HG03521 (cell line): ENCODE measurements around the gene RASSF5.

Experiments
- ATAC-seq: cut with Tn5 transposase; IDR thresholded peaks from one replicate; pipeline ENCODE4 v1.9.1; 2021; ENCODE audit warnings: mild to moderate bottlenecking, moderate library complexity; ENCODE audit not compliant: unreplicated experiment

RASSF5 gene

GRCh38 chr1:206544562-206545257 lies 37.4 kb downstream of the RASSF5 start:
- ATAC-seq = no peak

DNA sequence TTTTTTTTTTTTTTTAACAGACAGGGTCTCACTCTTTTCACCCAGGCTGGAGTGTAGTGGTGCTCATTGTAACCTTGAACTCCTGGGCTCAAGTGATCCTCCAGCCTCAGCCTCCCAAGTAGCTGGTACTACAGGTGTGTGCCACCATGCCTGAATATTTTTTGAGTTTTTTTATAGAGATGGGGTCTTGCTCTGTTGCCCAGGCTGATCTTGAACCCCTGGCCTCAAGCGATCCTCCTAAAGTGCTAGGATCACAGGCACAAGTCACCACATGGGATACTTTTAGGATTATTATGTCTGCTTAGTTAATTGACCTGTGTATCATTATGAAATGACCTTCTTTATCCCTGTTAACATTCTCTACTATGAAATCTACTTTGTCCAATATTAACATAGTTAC lies 38.0 kb downstream of the RASSF5 start:
- no peak for ATAC-seq

- no peak for ATAC-seq
These were observed 39.8 kb downstream of the RASSF5 start for GRCh38 chr1:206547104-206547503.

DNA sequence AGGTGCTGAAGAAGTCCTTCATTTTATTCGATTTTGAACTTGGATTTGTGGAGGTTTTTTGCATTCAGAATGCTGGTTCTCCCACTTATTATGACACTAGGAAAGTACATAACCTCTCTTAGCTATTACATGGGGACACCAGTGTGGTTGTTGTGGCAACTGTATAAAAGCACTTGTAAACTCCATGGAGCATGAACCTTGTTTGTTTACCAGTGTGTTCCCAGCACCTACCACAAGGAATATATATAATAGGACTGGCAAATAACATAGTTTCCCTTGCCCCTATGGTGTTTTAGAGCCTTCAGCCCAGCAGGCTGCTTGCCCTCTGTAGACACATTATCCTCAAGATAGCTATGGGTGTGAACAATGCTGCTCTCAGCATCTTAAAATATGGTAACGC lies 43.1 kb downstream of the RASSF5 start:
- no peak for ATAC-seq

- no peak for ATAC-seq
These were observed 44.1 kb downstream of the RASSF5 start for GRCh38 chr1:206551296-206551985.

DNA sequence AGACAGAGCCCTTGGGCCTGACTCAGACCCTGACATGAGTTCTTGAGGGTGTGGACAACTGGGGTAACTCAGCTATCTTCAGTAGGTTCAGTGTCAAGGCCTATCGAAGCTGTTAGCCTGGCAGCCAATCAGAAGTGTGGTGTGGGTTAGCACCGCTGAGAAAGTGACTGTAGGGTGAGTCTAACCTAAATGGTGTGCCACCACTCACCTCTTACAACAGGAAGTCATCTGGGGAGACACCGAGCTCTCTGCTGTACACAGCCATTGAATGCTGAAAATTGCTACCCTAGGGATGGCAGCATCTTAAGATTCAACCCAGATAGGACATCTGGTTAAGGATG lies 44.6 kb downstream of the RASSF5 start:
- no peak for ATAC-seq

GRCh38 chr1:206554211-206554610 lies 46.9 kb downstream of the RASSF5 start:
- ATAC-seq = no peak

- ATAC-seq = no peak
These were observed 47.6 kb downstream of the RASSF5 start for GRCh38 chr1:206554701-206555472.

- no peak for ATAC-seq
These were observed 48.2 kb downstream of the RASSF5 start for GRCh38 chr1:206555473-206555935.

DNA sequence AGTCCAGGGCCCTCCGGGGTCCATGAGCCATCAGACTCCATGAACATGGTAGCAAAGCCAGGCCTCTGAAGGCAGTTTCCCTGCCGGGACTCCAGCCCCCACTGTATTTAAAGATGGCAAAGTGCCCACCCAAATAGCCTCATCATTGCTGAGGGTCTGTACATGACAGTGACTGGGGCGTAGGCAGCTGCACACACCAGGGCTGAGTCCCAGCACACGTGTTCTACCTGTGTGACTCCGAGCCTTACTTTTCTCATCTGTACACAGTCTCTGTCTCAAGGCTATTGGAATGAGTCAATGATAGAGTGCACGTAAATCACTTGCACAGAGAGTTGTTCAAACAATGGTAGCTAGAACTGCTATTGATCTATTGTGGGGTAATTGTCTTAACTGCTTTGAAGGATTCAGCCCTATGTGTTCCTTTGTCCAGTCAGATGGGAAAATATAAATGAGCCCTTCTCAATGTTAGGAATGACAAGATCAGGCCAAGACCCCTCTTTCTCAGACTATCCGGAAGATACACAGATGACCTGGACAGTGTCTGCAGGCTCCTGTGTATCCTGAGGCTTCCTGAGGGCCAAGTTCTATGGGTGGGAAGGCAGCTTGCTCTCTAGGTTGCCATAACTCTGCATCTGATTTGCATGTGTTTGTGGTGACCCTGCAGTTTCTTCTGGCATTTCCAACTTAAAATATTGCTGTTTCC lies 48.9 kb downstream of the RASSF5 start:
- no peak for ATAC-seq

- ATAC-seq = peak; percentile 38
These were observed 49.7 kb downstream of the RASSF5 start for GRCh38 chr1:206556750-206557635.

- ATAC-seq = no peak
These were observed 50.5 kb downstream of the RASSF5 start for GRCh38 chr1:206557636-206558473.

GRCh38 chr1:206558794-206559671 lies 51.7 kb downstream of the RASSF5 start:
- no peak for ATAC-seq

- ATAC-seq = no peak
These were observed 52.3 kb downstream of the RASSF5 start for GRCh38 chr1:206559672-206559995.

- no peak for ATAC-seq
These were observed 52.8 kb downstream of the RASSF5 start for GRCh38 chr1:206560007-206560716.

GRCh38 chr1:206563367-206564207 lies 56.3 kb downstream of the RASSF5 start:
- peak; percentile 23 for ATAC-seq

GRCh38 chr1:206565995-206566394 lies 58.7 kb downstream of the RASSF5 start:
- ATAC-seq = no peak
